Muscle of leg (tissue), 11 donors: ENCODE measurements around the gene SLC16A6. TPM values are rescaled to one million over a fixed set of nuclear protein-coding genes. Genes with fewer than 3 reads are reported as not detected.
"Not testable (repeated sequence)": the region's sequence is repeated elsewhere in the genome, so short reads cannot be mapped to it uniquely, and the experiment has no call there.

ENCODE experiments used
- DNase-seq: peaks from one replicate; pipeline ENCODE4 v3.0.0; 2013
- H3K27ac ChIP-seq: one replicate; pipeline ENCODE4 v1.5.1; 2013; ENCODE audit warnings: mild to moderate bottlenecking, low read length, control low read depth
- H3K27me3 ChIP-seq: one replicate; pipeline ENCODE4 v1.6.1; 2013; ENCODE audit warnings: low read length; ENCODE audit not compliant: control insufficient read depth, insufficient read depth
- H3K36me3 ChIP-seq: one replicate; pipeline ENCODE4 v1.6.1; 2013; ENCODE audit warnings: low read length; ENCODE audit not compliant: control insufficient read depth, insufficient read depth
- H3K4me1 ChIP-seq: one replicate; pipeline ENCODE4 v1.6.1; 2013; ENCODE audit warnings: low read length; ENCODE audit not compliant: control insufficient read depth, insufficient read depth
- H3K4me3 ChIP-seq: one replicate; pipeline ENCODE4 v1.5.1; 2013; ENCODE audit warnings: low read length, control low read depth
- H3K9me3 ChIP-seq: replicated peaks from 2 replicates; pipeline ENCODE4 v1.6.1; 2013; ENCODE audit warnings: low read depth, low read length; ENCODE audit not compliant: control insufficient read depth
- whole genome bisulfite sequencing: methylation state at CpG from one replicate; pipeline ENCODE4 v1.1.5; 2013; ENCODE audit warnings: missing lambda C conversion rate; ENCODE audit not compliant: insufficient coverage; 5-methylcytosine and 5-hydroxymethylcytosine counted together
- polyA plus RNA-seq, 8 donors: library from polyadenylated mRNA; unstranded; fragments of 120-200 nt; gene quantifications; one replicate each; pipeline versions ENCODE4 v1.2.1 to v1.2.3, GENCODE V29; 2013; ENCODE audit warnings: inconsistent platforms in 1 of 8, low replicate concordance in 1 of 8; ENCODE audit not compliant: insufficient read length in 8 of 8, insufficient read depth in 1 of 8
- total RNA-seq: library from RNA; stranded (reverse); fragments of 120-200 nt; gene quantifications from one replicate; pipeline ENCODE4 v1.2.4, GENCODE V29; 2013

The SLC16A6 gene
- total and polyA plus RNA-seq, 9 donors = 0.25 to 0.65 (median 0.36) TPM

- not testable (repeated sequence) for DNase-seq, H3K27me3 ChIP-seq, H3K4me3 ChIP-seq, H3K9me3 ChIP-seq, H3K4me1 ChIP-seq, H3K36me3 ChIP-seq, H3K27ac ChIP-seq
- WGBS = no CpG with 5 or more reads among the region's 2 CpGs
These were observed 25.1 kb downstream of the SLC16A6 start for GRCh38 chr17:68265833-68266232.

- not testable (repeated sequence) for H3K27ac ChIP-seq, H3K4me1 ChIP-seq, H3K9me3 ChIP-seq, H3K36me3 ChIP-seq, H3K27me3 ChIP-seq, H3K4me3 ChIP-seq
- DNase-seq = peak; percentile 58
- 100% methylated on average over 1 of the region's 9 CpGs for WGBS
These were observed 27.7 kb downstream of the SLC16A6 start for GRCh38 chr17:68263101-68263681.

- not testable (repeated sequence) for H3K9me3 ChIP-seq, H3K27me3 ChIP-seq, H3K4me3 ChIP-seq, H3K4me1 ChIP-seq, H3K27ac ChIP-seq, H3K36me3 ChIP-seq
- WGBS = 54% methylated on average over 2 of the region's 2 CpGs
- DNase-seq = peak; percentile 38
These were observed 28.5 kb downstream of the SLC16A6 start for GRCh38 chr17:68262467-68262866.

- H3K36me3 ChIP-seq = peaks cover 9% of the 10 kb centered on the region
- H3K4me1 ChIP-seq = peaks cover 5% of the 10 kb centered on the region
- DNase-seq = no peak
- H3K4me3 ChIP-seq = no peak overlapping the region
- H3K27me3 ChIP-seq = no peaks in the 10 kb centered on the region
- H3K27ac ChIP-seq = no peak overlapping the region
- H3K9me3 ChIP-seq = no peaks in the 10 kb centered on the region
- no CpG with 5 or more reads among the region's 9 CpGs for WGBS
These were observed 30.7 kb downstream of the SLC16A6 start for GRCh38 chr17:68260051-68260762.

DNA sequence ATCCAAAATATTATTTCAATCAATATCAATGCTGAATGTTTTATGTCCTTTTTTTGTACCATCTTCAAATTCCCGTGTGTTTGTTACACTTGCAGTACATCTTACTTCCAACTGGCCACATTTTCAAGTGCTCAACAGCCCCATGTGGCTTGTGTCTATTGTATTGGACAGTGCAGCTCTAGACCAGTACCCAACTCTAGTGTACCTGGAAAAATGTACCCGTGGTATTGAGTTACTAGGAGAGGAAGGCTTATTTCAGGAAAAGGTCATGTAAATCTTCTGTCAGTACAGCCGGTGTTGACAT is 31.3 kb downstream of the SLC16A6 start:
- not testable (repeated sequence) for H3K27me3 ChIP-seq, H3K4me1 ChIP-seq, H3K4me3 ChIP-seq, DNase-seq, H3K9me3 ChIP-seq
- H3K27ac ChIP-seq = peak overlapping the region; percentile 51
- WGBS = no CpG with 5 or more reads among the region's 3 CpGs
- H3K36me3 ChIP-seq = peaks cover 15% of the 10 kb centered on the region

- H3K36me3 ChIP-seq = peaks cover 15% of the 10 kb centered on the region
- H3K27ac ChIP-seq = peak overlapping the region; percentile 81
- not testable (repeated sequence) for H3K27me3 ChIP-seq, H3K4me3 ChIP-seq, H3K9me3 ChIP-seq, H3K4me1 ChIP-seq
- 1% methylated on average over 9 of the region's 44 CpGs for WGBS
- peak; percentile 67 for DNase-seq
These were observed 31.9 kb downstream of the SLC16A6 start for GRCh38 chr17:68258890-68259647.

DNA sequence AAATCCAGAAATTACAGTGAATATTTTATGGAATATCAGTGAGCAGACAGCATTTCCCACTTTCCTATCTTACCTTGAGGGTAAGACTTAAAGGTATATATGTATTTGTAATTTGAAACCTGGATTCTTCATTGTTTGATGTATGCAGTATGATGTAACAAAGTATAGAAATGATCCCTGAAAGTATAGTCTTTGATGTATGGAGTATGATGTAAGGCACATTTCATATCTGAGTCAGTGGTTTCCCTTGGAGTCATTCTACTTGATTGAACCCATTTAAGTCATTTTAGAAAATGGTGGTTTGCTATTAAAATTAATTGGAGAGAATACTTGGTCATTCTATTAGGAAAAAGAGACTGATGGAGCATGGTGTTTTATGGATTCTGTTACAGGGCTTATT is 33.0 kb downstream of the SLC16A6 start:
- H3K9me3 ChIP-seq = no peaks in the 10 kb centered on the region
- no peak overlapping the region for H3K4me3 ChIP-seq
- H3K36me3 ChIP-seq = peaks cover 15% of the 10 kb centered on the region
- no peak overlapping the region for H3K27ac ChIP-seq
- DNase-seq = no peak
- peaks cover 3% of the 10 kb centered on the region for H3K4me1 ChIP-seq
- H3K27me3 ChIP-seq = no peaks in the 10 kb centered on the region

DNA sequence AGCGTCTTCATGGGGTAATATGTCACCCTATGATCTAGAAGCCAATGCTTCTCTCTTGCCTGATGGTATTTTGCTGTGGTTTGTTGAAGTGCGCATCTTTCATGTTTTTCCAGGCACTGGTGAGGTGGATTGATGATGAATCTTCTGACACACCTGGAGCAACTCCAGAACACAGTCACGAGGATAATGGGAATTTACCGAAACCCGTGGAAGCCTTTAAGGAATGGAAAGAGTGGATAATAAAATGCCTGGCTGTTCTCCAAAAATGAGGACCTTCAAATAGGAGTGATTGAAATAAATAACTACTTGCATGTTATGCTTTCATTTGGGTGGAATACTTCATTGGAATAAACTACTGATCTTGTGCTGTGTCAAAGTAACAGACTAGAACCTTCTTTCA is 34.2 kb downstream of the SLC16A6 start:
- H3K4me3 ChIP-seq, H3K27me3 ChIP-seq, H3K27ac ChIP-seq, H3K9me3 ChIP-seq, H3K4me1 ChIP-seq: not testable (repeated sequence)
- DNase-seq = peak; percentile 13
- H3K36me3 ChIP-seq = peaks cover 22% of the 10 kb centered on the region
- WGBS = 80% methylated on average over 2 of the region's 5 CpGs

- peaks cover 3% of the 10 kb centered on the region for H3K4me1 ChIP-seq
- H3K9me3 ChIP-seq = no peaks in the 10 kb centered on the region
- DNase-seq = no peak
- no peaks in the 10 kb centered on the region for H3K27me3 ChIP-seq
- H3K36me3 ChIP-seq = peaks cover 24% of the 10 kb centered on the region
- no peak overlapping the region for H3K27ac ChIP-seq
- no peak overlapping the region for H3K4me3 ChIP-seq
- 76% methylated on average over 3 of the region's 5 CpGs for WGBS
These were observed 35.0 kb downstream of the SLC16A6 start for GRCh38 chr17:68255731-68256538.

DNA sequence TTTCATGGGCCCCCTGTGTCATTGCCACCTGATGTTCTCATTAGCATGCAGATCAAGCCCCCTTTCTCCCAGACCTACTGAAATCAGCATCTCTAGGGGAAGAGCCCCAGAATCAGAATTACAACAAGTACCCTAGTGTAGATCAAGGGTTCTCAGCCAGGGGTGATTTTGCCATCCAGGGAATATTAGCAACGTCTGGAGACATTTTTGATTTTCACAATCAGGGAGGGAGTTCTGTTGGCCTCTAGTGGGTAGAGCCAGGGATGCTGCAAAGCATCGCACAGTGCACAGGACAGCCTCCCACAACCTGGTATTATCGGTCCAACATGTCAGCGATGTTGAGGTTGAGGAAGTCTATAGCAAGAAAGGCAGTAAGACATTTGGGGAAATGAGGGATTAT is 35.8 kb downstream of the SLC16A6 start:
- H3K27me3 ChIP-seq = no peaks in the 10 kb centered on the region
- no peak overlapping the region for H3K27ac ChIP-seq
- peaks cover 26% of the 10 kb centered on the region for H3K36me3 ChIP-seq
- WGBS = 79% methylated on average over 4 of the region's 4 CpGs
- H3K4me1 ChIP-seq = peaks cover 3% of the 10 kb centered on the region
- H3K4me3 ChIP-seq = no peak overlapping the region
- no peaks in the 10 kb centered on the region for H3K9me3 ChIP-seq
- DNase-seq = no peak
